ENCODE measurements around the gene INHBC. TPM values are rescaled to one million over a fixed set of nuclear protein-coding genes. Genes with fewer than 3 reads are reported as not detected.

Gene INHBC
- total and polyA plus RNA-seq, 7 donors: not detected

DNA sequence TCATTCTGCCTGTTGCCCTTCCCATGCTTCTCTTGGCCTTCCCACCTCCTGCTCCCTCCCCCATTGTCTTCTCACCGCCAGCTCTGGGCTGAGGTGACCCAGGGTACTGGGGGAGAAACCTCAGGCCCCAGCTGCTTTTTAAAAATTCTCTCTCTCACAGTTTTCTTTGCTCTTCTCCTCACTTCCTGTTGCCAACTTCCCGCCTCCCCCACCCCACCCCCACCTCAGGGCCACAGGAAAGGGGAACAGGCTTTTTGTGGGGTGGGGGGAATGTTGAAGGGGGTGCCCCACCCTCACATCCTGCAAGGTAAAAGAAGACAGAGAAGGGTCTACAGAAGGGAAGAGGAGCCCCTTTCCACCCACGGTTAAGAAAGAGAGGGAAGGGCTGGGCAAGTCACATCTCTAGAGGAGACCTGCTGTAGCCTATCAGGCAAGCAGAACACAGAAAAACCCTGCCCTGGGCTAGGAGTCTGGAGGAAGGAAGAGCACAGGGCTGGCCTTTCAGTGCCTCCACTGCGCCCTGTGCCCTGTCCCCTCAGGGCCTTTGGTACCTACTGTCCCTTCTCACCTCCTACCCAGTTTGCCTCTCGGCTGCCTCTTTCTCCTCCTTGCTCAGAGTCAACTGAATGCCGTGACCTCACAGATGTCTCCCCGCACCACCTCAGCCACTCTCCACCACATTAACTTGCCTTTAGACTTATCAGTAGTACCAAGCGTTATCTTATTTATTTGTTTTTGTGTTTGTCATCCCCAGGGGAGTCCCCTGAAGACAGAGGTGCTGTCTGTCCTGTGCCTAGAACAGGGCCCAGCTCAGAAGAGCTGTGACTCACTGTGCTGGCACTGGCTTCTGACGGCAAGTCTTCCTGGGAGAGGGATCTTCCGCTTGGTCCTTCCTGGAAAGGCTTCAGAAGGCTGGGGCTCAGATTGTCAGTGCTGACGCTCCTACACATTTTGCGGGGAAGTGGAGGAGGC, 43.4 kb downstream of the INHBC start:
- H3K9me3 ChIP-seq: no peaks in the 10 kb centered on the region
- DNase-seq: no peak
- H3K4me3 ChIP-seq: peak overlapping the region in 2 of 4 donors; percentile 41 to 47
- 48 to 54% methylated on average over 12 of the region's 12 CpGs for WGBS, 2 donors
- intact Hi-C loops (cut with DNase I): no loop called here
- H3K27ac ChIP-seq: peak overlapping the region; percentile 28 to 59 (median 42)
- TF ChIP-seq POLR2AphosphoS5 (IDR thresholded peaks at IDR 0.05): no peak
- no peak for TF ChIP-seq POLR2A (IDR thresholded peaks at IDR 0.05)
- TF ChIP-seq EP300 (IDR thresholded peaks at IDR 0.05): no peak
- TF ChIP-seq, protein P1, sequence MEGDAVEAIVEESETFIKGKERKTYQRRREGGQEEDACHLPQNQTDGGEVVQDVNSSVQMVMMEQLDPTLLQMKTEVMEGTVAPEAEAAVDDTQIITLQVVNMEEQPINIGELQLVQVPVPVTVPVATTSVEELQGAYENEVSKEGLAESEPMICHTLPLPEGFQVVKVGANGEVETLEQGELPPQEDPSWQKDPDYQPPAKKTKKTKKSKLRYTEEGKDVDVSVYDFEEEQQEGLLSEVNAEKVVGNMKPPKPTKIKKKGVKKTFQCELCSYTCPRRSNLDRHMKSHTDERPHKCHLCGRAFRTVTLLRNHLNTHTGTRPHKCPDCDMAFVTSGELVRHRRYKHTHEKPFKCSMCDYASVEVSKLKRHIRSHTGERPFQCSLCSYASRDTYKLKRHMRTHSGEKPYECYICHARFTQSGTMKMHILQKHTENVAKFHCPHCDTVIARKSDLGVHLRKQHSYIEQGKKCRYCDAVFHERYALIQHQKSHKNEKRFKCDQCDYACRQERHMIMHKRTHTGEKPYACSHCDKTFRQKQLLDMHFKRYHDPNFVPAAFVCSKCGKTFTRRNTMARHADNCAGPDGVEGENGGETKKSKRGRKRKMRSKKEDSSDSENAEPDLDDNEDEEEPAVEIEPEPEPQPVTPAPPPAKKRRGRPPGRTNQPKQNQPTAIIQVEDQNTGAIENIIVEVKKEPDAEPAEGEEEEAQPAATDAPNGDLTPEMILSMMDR (IDR thresholded peaks at IDR 0.05): no peak
- peaks cover 0 to 20% (median 17%) of the 10 kb centered on the region in 4 donors for H3K4me1 ChIP-seq
- H3K27me3 ChIP-seq: peaks cover 27 to 58% (median 44%) of the 10 kb centered on the region in 3 donors
- H3K36me3 ChIP-seq: no peaks in the 10 kb centered on the region

DNA sequence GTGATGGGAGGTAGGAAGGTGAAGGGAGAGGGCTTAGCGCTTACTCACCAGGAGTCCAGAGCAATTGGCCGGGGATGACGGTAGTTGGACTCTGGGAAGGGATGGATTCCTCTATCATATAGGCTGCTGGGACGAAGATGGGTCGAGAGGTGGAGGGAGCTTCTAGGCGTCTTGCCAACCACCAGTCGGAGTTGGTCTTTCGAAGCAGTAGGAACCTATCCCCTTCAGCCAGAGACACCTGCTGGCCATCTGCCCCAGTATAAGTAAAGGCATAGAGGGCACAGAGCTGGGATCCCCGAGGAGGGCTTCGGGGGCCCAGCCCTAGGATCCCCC, 44.4 kb downstream of the INHBC start:
- peaks cover 0 to 20% (median 17%) of the 10 kb centered on the region in 4 donors for H3K4me1 ChIP-seq
- H3K27ac ChIP-seq: peak overlapping the region in 1 of 4 donors; percentile 43
- no peak for DNase-seq
- H3K9me3 ChIP-seq: no peaks in the 10 kb centered on the region
- intact Hi-C loops (cut with DNase I): no loop called here
- TF ChIP-seq POLR2AphosphoS5 (IDR thresholded peaks at IDR 0.05) (no peak), POLR2A (IDR thresholded peaks at IDR 0.05) (no peak), EP300 (IDR thresholded peaks at IDR 0.05) (no peak)
- TF ChIP-seq, protein P1 (IDR thresholded peaks at IDR 0.05): no peak
- H3K36me3 ChIP-seq: no peaks in the 10 kb centered on the region
- peaks cover 27 to 49% (median 41%) of the 10 kb centered on the region in 3 donors for H3K27me3 ChIP-seq
- WGBS, 2 donors: 82 to 84% methylated on average over 10 of the region's 10 CpGs
- no peak overlapping the region for H3K4me3 ChIP-seq

DNA sequence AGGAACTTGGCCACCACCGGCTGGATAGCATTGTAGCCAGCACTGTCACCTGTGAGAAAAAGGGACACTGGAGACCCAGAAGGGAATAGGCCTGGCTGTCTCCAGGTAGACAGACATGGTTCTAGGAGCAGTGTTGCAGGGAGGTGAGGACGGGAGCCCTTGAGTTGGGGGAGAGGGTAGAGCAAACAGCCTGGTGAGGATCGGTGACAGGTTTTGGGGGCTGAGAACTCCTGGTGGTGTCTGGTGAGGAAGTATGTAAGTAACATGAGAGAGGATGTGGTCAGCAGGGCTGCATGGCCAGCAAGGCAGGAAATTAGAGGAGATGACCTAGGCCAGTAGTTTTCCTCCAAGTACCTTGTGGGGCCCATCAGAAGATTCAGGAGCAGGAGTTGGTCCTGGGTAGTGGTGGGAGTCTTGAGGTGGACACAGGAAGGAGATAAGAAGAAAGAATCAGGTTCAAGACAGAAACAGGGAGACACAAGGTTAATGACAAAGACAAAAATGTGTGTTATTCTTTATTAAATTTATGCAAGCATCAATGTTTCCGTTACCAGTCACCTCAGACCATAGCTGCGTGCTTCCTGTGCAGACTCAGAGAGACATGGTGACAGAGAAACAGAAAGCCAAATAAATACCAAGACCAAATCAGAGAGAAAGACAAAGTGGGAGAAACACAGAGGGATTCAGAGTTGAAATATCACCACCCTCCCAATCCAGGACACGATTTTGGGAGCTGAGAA, 45.0 kb downstream of the INHBC start, which contains the start of gene ARHGAP9:
TSS of gene ARHGAP9 (minus strand) at position 491 of the 740 bp plus-strand sequence. CDS start at position 31, 460 bp downstream.
- Histone ChIP-seq H3K27me3 (peaks cover 27 to 43% (median 36%) of the 10 kb centered on the region in 3 donors), H3K4me3 (no peak within 1 kb of the TSS), H3K9me3 (no peaks in the 10 kb centered on the region), H3K27ac (peak within 1 kb of the TSS in 2 of 4 donors; percentile 43 to 59), H3K36me3 (no peaks in the 10 kb centered on the region), H3K4me1 (peaks cover 0 to 20% (median 17%) of the 10 kb centered on the region in 4 donors)
- intact Hi-C loops (cut with DNase I): no loop called here
- 45 to 65% methylated on average over 6 of the region's 6 CpGs for WGBS, 2 donors
- TF ChIP-seq POLR2AphosphoS5 (IDR thresholded peaks at IDR 0.05) (no peak), POLR2A (IDR thresholded peaks at IDR 0.05) (no peak), EP300 (IDR thresholded peaks at IDR 0.05) (no peak)
- TF ChIP-seq, protein P1 (IDR thresholded peaks at IDR 0.05): no peak
- no peak for DNase-seq

DNA sequence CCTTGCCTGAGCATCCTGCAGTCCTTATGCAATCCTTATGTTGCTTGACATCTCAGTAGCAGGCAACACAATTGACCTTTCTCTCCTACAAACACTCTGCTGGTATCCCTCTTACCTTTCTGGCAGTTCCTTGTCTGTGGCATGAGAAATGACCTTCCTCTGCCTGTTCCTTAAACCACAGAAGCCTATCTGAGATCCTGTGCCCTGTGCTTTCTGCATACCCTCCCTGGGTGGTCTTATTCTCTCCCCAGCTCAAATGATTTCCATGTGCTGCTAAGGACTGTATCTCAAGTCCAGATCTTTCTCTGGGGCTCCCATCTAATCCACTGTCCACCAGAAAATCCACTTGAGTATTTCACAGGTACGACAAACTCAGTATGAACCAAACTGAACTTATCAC, 47.1 kb downstream of the INHBC start:
- WGBS, 2 donors: 82 to 90% methylated on average over 1 of the region's 1 CpG
- Histone ChIP-seq H3K36me3 (no peaks in the 10 kb centered on the region), H3K9me3 (no peaks in the 10 kb centered on the region), H3K4me1 (no peaks in the 10 kb centered on the region), H3K27ac (no peak overlapping the region), H3K27me3 (peaks cover 10 to 22% (median 15%) of the 10 kb centered on the region in 3 donors), H3K4me3 (no peak overlapping the region)
- TF ChIP-seq, protein P1 (IDR thresholded peaks at IDR 0.05): no peak
- no peak for TF ChIP-seq EP300 (IDR thresholded peaks at IDR 0.05)
- no peak for DNase-seq
- intact Hi-C loops (cut with DNase I): no loop called here

Data from sigmoid colon (tissue), 7 donors.